ENCODE results near the gene SORCS3. TPM values are rescaled to one million over a fixed set of nuclear protein-coding genes. Genes with fewer than 3 reads are reported as not detected.

Gene SORCS3
- total RNA-seq, 1 experiment from 2014 or later = not detected

GRCh38 chr10:104881740-104882139 is 240.7 kb downstream of the SORCS3 start:
- no peaks in the 10 kb centered on the region for H4K20me1 ChIP-seq (ENCODE audit: insufficient read depth)
- H3K4me2 ChIP-seq = no peak overlapping the region
- POLR2A ChIA-PET (ENCODE audit: unreplicated experiment) = no interaction called here
- no peaks in the 10 kb centered on the region for H3K9me3 ChIP-seq (ENCODE audit: insufficient read depth, low read depth)
- no peaks in the 10 kb centered on the region for H3K36me3 ChIP-seq (ENCODE audit: low read depth)
- TF ChIP-seq EZH2 (IDR thresholded peaks at IDR 0.05; ENCODE audit: low read depth) = no peak
- TF ChIP-seq CTCF (conservative IDR thresholded peaks at IDR 0.05) = no peak
- H3K4me3 ChIP-seq = no peak overlapping the region
- H3F3A ChIP-seq (ENCODE audit: insufficient read depth, low read depth) = no peaks in the 10 kb centered on the region
- H3K27ac ChIP-seq = no peak overlapping the region
- H3K79me2 ChIP-seq (ENCODE audit: low read depth) = no peaks in the 10 kb centered on the region
- no peaks in the 10 kb centered on the region for H3K27me3 ChIP-seq (ENCODE audit: insufficient read depth, low read depth)
- H3K4me1 ChIP-seq (replicated peaks; ENCODE audit: insufficient read depth) = no peaks in the 10 kb centered on the region
- DNase-seq = no peak
- CTCF ChIA-PET = no interaction called here
- no peaks in the 10 kb centered on the region for H3K9me2 ChIP-seq (ENCODE audit: insufficient read depth)
- intact Hi-C loops (cut with micrococcal nuclease; ENCODE audit: unreplicated experiment) = no loop called here
- H2AFZ ChIP-seq = no peak overlapping the region
- no TSS peak for BruUV-seq (replicated peaks)

- no peaks in the 10 kb centered on the region for H3K4me1 ChIP-seq (replicated peaks; ENCODE audit: insufficient read depth)
- H2AFZ ChIP-seq = no peak overlapping the region
- TF ChIP-seq CTCF (conservative IDR thresholded peaks at IDR 0.05) = no peak
- TF ChIP-seq EZH2 (IDR thresholded peaks at IDR 0.05; ENCODE audit: low read depth) = no peak
- no peaks in the 10 kb centered on the region for H3K79me2 ChIP-seq (ENCODE audit: low read depth)
- no peaks in the 10 kb centered on the region for H3K9me2 ChIP-seq (ENCODE audit: insufficient read depth)
- ChIA-PET CTCF (no interaction called here), POLR2A (ENCODE audit: unreplicated experiment) (no interaction called here)
- intact Hi-C loops (cut with micrococcal nuclease; ENCODE audit: unreplicated experiment) = no loop called here
- no TSS peak for BruUV-seq (replicated peaks)
- no peak overlapping the region for H3K4me2 ChIP-seq
- H3K9me3 ChIP-seq (ENCODE audit: insufficient read depth, low read depth) = no peaks in the 10 kb centered on the region
- no peaks in the 10 kb centered on the region for H3K27me3 ChIP-seq (ENCODE audit: insufficient read depth, low read depth)
- H3K36me3 ChIP-seq (ENCODE audit: low read depth) = no peaks in the 10 kb centered on the region
- DNase-seq = no peak
- H3K27ac ChIP-seq = no peak overlapping the region
- no peaks in the 10 kb centered on the region for H4K20me1 ChIP-seq (ENCODE audit: insufficient read depth)
- no peaks in the 10 kb centered on the region for H3F3A ChIP-seq (ENCODE audit: insufficient read depth, low read depth)
- no peak overlapping the region for H3K4me3 ChIP-seq
Observed at GRCh38 chr10:104892879-104893617, 252.0 kb downstream of the SORCS3 start.

GRCh38 chr10:104893701-104894100 is 252.6 kb downstream of the SORCS3 start:
- CTCF ChIA-PET = no interaction called here
- H3K27me3 ChIP-seq (ENCODE audit: insufficient read depth, low read depth) = no peaks in the 10 kb centered on the region
- BruUV-seq (replicated peaks) = no TSS peak

More at GRCh38 chr10:104893701-104894100, 252.6 kb downstream of the SORCS3 start:
- intact Hi-C loops (cut with micrococcal nuclease; ENCODE audit: unreplicated experiment) = no loop called here
- Histone ChIP-seq H2AFZ (no peak overlapping the region), H3K79me2 (ENCODE audit: low read depth) (no peaks in the 10 kb centered on the region), H4K20me1 (ENCODE audit: insufficient read depth) (no peaks in the 10 kb centered on the region), H3F3A (ENCODE audit: insufficient read depth, low read depth) (no peaks in the 10 kb centered on the region), H3K4me1 (replicated peaks; ENCODE audit: insufficient read depth) (no peaks in the 10 kb centered on the region), H3K36me3 (ENCODE audit: low read depth) (no peaks in the 10 kb centered on the region), H3K4me2 (no peak overlapping the region), H3K27ac (no peak overlapping the region), H3K4me3 (no peak overlapping the region), H3K9me3 (ENCODE audit: insufficient read depth, low read depth) (no peaks in the 10 kb centered on the region), H3K9me2 (ENCODE audit: insufficient read depth) (no peaks in the 10 kb centered on the region)
- DNase-seq = no peak
- POLR2A ChIA-PET (ENCODE audit: unreplicated experiment) = no interaction called here
- TF ChIP-seq CTCF (conservative IDR thresholded peaks at IDR 0.05) (no peak), EZH2 (IDR thresholded peaks at IDR 0.05; ENCODE audit: low read depth) (no peak)
